GM21737 (cell line): ENCODE measurements around the gene SOWAHC.
"Not testable (repeated sequence)": the region's sequence is repeated elsewhere in the genome, so short reads cannot be mapped to it uniquely, and the experiment has no call there.

ENCODE experiments used
- ATAC-seq: cut with Tn5 transposase; IDR thresholded peaks from one replicate; pipeline ENCODE4 v1.9.1; 2021; ENCODE audit warnings: mild to moderate bottlenecking, moderate library complexity; ENCODE audit not compliant: unreplicated experiment

Gene SOWAHC

GRCh38 chr2:109613922-109614714, at the start of gene SOWAHC, which contains the start of gene SEPTIN10:
Gene SOWAHC (plus strand): TSS chr2:109614364. CDS start chr2:109614490, 126 bp downstream.
Gene SEPTIN10 (minus strand): TSS chr2:109613966. CDS start chr2:109613827, 139 bp downstream.
- ATAC-seq = peak; percentile 77

DNA sequence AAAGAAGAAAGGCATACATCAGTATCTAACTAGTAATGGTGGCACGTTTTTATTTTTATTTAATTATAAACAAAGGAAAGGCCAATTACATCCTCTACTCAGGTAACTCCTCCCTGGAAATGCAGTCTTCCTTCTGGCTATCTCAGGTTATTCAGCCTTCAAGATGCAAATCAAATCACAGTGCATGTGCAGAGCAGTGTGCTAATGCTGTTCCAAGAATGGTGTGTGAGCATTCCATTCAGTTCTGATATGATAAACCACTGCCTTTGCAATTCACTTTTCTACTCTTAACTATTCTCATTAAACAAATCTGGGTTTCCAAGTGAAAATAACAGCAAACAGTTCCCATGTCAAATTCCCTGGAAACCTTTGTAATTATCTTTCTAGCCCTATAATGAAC, 38.8 kb upstream of the SOWAHC start:
- ATAC-seq = no peak

GRCh38 chr2:109577630-109578029, 36.5 kb upstream of the SOWAHC start:
- not testable (repeated sequence) for ATAC-seq

DNA sequence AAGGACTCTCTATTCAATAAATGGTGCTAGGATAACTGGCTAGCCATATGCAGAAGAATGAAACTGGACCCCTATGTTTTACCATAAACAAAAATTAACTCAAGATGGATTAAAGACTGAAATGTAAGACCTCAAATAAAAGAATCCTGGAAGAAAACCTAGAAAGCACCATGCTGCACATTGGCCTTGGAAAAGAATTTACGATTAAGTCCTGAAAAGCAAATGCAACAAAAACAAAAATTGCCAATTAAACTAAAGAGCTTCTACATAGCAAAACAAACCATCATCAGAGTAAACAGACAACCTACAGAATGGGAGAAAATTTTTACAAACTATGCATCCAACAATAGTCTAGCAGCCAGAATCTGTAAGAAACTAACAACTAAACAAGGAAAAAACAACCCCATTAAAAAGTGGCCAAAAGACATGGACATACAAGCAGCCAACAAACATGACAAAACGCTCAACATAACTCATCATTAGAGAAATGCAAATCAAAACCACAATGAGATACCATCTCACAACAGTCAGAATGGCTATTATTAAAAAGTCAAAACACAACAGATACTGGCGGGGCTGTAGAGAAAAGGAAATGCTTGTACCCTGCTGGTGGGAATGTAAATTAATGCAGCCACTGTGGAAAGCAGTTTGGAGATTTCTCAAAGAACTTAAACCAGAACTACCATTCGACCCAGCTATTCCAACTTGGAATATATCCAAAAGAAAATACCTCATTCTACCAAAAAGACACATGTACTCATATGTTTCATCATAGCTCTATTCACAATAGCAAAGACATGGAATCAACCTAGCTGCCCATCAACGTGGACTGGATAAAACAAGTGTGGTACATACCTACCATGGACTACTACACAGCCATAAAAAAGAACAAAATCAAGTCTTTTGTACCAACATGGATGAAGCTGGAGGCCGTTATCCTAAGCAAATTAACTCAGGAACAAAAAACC, 31.0 kb upstream of the SOWAHC start:
- ATAC-seq = no peak

DNA sequence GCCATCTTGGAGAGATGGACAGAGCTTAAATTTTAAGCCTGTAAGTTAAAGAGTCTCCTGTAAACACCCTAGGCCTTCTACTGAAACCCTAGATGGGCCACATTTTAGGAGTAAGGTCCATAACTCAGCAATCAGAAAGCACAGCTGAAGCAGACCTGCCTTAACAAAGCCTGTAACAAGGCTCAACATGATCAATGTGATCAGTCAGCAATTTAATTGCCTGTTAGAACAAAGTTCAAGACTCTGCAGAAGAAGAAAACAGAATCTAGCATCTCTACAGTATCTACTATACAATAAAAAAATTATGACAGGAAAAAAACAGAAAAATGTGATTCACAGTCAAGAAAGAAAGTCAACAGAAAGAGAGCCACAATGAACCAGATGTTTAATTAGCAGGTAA, 27.5 kb upstream of the SOWAHC start:
- ATAC-seq = no peak

GRCh38 chr2:109591206-109591605, 23.0 kb upstream of the SOWAHC start:
- ATAC-seq = no peak

- no peak for ATAC-seq
These were observed 21.3 kb upstream of the SOWAHC start for GRCh38 chr2:109592905-109593304.

- ATAC-seq = no peak
These were observed 19.8 kb upstream of the SOWAHC start for GRCh38 chr2:109594246-109594885.

DNA sequence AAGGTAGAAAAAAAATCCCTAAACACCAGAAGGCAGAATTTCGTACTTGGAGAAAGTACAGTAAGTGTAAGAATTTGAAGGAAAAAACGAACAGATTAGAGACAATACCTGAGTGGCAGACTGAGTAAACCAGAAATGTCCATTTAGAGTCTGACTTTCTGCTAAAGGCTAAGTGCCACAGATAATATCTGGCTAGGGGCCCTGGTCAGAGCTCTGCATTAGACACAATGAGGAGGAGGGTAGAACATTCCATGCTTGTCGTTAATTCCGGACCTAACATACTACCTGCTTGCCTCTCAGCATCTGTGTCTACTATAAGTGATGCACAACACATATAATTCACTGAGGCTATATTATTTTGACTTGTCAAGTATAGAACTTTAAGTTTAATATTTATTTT, 18.5 kb upstream of the SOWAHC start:
- ATAC-seq = no peak

DNA sequence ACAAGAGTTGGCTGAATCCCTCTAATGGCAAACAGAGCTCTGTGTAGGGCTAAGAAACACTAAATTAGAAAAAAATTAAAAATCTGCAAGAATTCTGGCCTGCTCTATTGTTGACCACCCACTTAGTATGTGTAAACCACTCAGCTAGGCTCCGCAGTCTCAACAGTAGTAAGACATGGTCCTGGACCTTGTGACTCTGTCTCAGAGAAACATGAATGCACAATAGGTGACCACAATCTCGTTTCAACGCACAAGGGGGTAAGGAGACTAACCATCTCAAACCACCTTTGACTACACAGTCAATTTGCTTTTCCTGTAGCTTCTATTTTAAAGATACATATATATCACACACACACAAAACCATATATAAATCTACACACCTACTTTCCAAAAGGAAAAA, 16.9 kb upstream of the SOWAHC start:
- no peak for ATAC-seq

DNA sequence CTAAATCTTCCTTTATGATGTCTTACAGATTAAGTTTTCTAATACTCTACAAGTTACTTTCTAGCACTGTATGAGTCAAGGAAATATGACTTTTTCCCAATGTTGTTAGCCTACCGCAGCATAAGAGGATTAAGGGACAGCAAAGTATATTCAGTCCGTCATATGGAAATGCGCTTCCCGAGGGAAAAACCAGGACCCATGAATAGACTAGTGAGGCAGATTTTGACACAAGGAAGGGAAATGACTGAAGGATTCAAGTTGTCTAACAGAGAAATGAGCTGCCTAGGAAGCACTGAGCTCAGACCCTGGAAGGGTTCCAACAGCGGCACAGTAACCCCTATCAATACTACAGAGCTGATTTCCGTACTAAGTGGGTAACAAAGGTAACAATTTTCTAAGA, 12.4 kb upstream of the SOWAHC start:
- no peak for ATAC-seq

GRCh38 chr2:109602617-109603188, 11.5 kb upstream of the SOWAHC start:
- no peak for ATAC-seq

DNA sequence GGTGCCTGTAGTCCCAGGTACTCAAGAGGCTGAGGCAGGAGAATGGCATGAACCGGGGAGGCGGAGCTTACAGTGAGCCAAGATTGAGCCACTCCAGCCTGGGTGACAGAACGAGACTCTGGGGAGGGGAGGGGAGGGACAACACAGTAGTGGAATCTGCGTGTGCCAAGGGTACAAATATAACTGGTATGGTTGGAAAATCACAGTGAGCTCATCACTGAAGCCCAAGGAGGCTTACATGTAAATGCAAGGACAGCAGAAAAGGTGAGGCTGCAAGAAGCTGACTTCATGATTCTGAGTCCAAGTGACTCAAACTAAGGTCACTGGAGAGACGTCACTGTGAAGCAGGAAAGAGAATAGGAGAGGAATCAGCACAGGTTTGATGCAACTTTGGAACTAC, 9.6 kb upstream of the SOWAHC start:
- no peak for ATAC-seq

DNA sequence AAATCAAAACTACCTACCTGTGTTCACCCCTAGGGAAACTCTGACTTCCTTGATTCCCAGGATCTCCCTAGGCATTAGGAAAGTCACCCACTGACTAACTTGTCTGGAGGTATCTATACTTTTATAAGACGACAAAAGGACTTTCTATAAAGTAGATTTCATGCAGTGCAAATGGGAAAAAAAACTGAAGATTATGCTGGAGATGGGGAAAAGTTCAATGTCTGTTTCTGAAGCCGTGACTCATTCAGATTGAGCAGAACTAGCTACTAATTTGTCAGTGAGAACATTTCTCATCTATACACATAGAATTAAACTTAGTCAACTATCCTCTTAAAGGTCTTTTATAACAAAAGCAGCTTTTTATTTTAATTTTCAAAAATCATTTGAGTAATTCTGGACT, 6.4 kb upstream of the SOWAHC start:
- no peak for ATAC-seq

DNA sequence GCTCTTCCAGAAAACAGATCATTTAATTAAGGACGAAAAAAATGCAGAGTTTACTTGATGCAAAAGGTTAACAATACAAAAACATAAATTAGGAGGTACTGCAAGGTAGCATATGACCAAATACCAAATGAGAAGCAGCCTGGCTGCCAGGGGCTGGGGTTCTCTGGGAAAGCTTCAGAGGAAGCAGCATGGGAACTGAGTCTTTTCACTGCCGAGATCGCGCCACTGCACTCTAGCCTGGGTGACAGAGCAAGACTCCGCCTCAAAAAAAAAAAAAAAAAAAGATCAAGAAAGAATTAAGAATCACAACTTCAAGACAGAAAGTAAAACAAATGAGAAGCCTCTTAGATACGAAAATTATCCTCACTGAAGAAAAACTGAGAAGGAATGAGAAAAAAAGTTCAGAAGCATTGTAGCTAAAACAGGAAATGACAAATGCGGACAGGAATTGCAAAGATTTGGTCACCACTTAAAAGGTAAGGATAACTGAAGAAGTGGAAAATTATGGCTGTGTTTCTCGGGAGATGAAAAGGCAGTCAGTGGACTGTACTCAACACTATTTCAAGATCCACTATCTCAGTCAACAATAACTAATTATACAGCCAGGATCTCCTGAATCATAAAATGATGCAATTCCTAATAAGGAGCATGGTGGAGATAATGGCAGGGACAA, 4.7 kb upstream of the SOWAHC start:
- ATAC-seq = no peak

DNA sequence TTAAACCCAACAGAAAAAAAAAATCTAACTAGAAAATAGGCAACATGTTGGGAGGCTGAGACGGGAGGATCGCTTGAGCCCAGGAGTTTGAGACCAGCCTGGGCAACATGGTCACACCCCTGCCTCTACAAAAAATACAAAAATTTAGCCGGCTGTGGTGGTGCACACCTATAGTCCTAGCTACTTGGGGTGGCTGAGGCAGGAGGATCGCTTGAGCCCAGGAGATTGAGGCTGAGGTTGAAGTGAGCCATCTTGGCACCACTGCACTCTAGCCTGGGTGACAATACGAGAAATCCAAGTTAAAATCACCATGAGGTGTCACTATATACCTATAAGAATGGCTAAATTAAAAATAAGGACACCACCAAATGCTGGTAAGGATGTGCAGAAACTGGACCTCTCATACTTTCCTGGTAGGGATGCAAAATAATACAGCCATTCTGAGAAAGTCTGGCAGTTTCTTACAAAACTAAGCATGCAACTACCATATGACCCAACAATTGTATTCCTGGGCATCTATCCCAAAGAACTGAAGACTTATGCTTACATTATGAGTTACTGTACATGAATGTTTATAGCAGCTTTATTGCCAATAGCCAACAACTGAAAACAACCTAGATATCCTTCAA, 2.6 kb upstream of the SOWAHC start:
- ATAC-seq = no peak

DNA sequence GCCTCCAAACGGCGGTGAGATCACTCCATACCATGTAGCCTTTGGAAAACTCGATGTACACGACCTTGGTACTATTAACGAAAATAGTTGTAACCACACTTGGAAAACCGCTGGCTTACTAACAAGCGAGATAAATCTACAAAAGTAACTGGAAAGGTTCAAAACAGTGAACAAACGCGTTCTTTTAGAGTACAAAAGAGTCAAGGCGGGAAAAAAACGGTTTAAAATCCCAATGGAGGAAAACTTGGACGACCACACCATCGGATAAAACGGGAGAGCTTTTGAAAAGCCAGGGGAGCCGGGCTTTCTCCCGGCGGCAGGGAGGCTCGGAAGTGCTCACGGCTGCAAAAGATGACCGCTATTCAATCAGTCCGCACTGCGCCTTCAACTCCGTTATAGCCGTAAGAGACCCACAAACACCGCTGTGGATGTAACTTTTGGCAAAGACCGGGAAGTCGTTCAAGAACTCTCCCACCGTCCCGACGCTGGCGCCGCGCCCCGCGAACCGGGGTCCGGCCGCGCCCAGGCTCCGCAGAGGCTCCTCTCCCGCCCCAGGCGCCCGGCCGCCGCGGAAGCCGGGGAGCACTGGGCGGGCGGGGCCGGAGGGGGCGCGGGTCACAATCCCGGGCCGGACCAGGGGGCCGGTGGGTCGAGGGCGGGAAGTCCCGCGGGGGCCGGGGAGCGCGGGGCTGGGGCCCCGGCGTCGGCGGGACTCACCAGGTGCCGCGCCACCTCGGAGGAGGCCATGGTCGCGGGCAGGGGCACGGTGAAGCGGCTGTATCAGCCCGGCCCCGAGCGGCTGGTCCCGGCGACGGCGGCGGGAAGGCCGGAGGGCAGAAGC, 863 bp upstream of the SOWAHC start:
- peak; percentile 29 for ATAC-seq

DNA sequence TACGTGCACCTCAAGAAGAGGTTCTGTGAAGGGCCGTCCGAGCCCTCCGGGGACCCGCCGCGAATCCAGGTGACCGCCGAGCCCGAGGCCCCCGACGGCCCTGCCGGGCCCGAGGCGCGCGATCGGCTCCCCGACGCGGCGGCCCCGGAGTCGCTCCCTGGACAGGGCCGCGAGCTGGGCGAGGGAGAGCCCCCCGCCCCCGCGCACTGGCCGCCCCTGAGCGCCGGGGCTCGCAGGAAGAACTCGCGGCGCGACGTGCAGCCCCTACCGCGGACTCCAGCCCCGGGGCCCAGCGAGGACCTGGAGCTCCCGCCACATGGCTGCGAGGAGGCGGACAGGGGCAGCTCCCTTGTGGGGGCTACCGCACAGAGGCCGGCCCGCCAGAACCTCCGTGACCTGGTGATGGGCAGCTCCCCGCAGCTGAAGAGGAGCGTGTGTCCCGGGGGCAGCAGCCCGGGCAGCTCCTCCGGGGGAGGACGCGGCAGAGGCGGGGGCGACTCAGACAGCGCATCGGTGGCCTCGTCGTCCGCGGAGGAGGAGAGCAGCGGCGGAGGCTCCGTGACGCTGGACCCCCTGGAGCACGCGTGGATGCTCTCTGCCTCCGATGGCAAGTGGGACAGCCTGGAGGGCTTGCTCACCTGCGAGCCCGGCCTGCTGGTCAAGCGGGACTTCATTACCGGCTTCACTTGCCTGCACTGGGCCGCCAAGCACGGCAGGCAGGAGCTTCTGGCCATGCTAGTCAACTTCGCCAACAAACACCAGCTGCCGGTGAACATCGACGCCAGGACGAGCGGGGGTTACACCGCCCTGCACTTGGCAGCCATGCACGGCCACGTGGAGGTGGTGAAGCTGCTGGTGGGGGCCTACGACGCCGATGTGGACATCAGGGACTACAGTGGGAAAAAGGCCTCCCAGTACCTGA, 812 bp downstream of the SOWAHC start:
- peak; percentile 1 for ATAC-seq
